HG03571 (cell line): Measurements from ENCODE around the gene PLCL1.

ENCODE experiments used
- ATAC-seq: cut with Tn5 transposase; IDR thresholded peaks from one replicate; pipeline ENCODE4 v1.9.1; 2021; ENCODE audit not compliant: unreplicated experiment

The PLCL1 gene

GRCh38 chr2:197920592-197921201 is 116.3 kb downstream of the PLCL1 start:
- ATAC-seq = no peak

- no peak for ATAC-seq
Observed at GRCh38 chr2:197924483-197924882, 120.1 kb downstream of the PLCL1 start.

- no peak for ATAC-seq
Observed at GRCh38 chr2:197925204-197925603, 120.8 kb downstream of the PLCL1 start.

- ATAC-seq = no peak
Observed at GRCh38 chr2:197925976-197926375, 121.6 kb downstream of the PLCL1 start.

GRCh38 chr2:197926673-197927072 is 122.3 kb downstream of the PLCL1 start:
- no peak for ATAC-seq

- ATAC-seq = no peak
Observed at GRCh38 chr2:197927994-197928393, 123.6 kb downstream of the PLCL1 start.

- ATAC-seq = no peak
Observed at GRCh38 chr2:197929008-197929885, 124.9 kb downstream of the PLCL1 start.

- ATAC-seq = no peak
Observed at GRCh38 chr2:197929886-197930227, 125.5 kb downstream of the PLCL1 start.

GRCh38 chr2:197930570-197931278 is 126.3 kb downstream of the PLCL1 start:
- ATAC-seq = no peak

GRCh38 chr2:197931661-197932312 is 127.4 kb downstream of the PLCL1 start:
- ATAC-seq = no peak

GRCh38 chr2:197932374-197932773 is 128.0 kb downstream of the PLCL1 start:
- no peak for ATAC-seq

- no peak for ATAC-seq
Observed at GRCh38 chr2:197934261-197934933, 130.0 kb downstream of the PLCL1 start.

GRCh38 chr2:197934934-197935289 is 130.5 kb downstream of the PLCL1 start:
- no peak for ATAC-seq

- no peak for ATAC-seq
Observed at GRCh38 chr2:197937814-197938213, 133.4 kb downstream of the PLCL1 start.

GRCh38 chr2:197938555-197938954 is 134.2 kb downstream of the PLCL1 start:
- ATAC-seq = no peak

GRCh38 chr2:197939787-197940186 is 135.4 kb downstream of the PLCL1 start:
- no peak for ATAC-seq

- ATAC-seq = no peak
Observed at GRCh38 chr2:197940382-197940781, 136.0 kb downstream of the PLCL1 start.

- ATAC-seq = no peak
Observed at GRCh38 chr2:197941715-197942114, 137.3 kb downstream of the PLCL1 start.

GRCh38 chr2:197943731-197944130 is 139.3 kb downstream of the PLCL1 start:
- ATAC-seq = no peak

GRCh38 chr2:197944416-197945096 is 140.2 kb downstream of the PLCL1 start:
- ATAC-seq = no peak
